ENCODE results near the gene THEM4.
"Not testable (repeated sequence)": the region's sequence is repeated elsewhere in the genome, so short reads cannot be mapped to it uniquely, and the experiment has no call there.

Gene THEM4

DNA sequence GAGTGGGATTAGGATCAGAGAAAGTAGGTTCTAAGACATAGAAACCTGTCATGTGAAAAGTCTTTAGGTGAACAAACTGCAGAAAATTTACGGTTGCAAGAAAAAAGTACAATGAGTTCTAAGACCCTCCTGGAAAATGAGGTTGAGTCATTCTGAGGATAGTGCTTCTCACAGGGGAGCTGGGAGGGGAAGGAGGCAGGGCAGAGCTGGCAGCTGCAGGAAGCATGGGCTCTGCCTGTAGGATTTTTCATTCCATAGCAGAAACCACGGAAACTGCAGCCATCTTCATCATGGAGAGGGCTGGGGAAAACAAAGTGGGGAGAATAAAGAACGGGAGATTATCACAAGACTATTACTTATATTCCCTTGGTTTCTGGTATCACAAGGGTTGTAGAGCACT, 25.8 kb upstream of the THEM4 start:
- no peak overlapping the region for H3K4me3 ChIP-seq (ENCODE audit: low read depth, low read length)

GRCh38 chr1:151934048-151934493, 24.8 kb upstream of the THEM4 start:
- H3K4me3 ChIP-seq (ENCODE audit: low read depth, low read length) = no peak overlapping the region

DNA sequence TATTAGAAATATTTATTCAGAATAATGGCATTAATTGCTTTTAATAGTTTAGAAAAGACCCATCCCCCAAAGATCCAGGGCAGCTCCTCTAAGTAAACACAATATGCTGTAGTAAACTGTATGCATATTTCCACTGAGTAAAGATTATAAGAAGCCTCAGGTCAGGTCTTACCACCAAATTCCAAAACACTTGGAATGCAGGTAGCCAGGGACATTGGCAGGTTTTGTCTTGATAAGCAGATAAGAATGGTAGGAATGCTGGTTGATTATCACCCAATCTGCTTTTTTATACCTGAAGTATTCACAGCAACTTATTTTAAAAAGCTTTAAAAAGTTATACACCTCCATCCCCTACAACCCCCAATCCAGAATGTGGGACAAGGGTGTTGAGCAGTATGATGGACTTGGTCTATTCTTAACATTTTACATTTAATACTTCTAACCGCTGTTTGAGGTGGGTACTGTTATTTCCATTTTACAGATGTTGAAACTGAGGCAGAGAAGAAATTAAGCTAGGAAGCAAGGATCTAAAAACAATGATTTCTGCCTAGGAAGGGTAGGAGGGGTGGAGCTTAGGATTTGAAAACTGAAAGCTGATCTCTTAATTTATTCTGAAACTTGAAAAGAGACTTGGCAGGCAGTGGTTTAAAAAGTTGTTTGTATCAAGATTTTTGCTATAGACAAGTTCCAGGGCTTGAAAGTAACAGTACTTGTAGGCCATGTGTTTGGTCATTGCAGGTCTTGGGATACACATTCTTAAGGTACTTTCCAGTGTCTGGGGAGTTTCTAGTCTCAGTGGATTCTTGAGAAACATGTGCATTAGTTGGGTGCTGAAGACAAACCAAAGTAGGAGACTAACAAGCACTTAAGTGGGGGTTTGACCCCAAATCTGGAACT, 15.6 kb upstream of the THEM4 start:
- H3K4me3 ChIP-seq (ENCODE audit: low read depth, low read length) = no peak overlapping the region

DNA sequence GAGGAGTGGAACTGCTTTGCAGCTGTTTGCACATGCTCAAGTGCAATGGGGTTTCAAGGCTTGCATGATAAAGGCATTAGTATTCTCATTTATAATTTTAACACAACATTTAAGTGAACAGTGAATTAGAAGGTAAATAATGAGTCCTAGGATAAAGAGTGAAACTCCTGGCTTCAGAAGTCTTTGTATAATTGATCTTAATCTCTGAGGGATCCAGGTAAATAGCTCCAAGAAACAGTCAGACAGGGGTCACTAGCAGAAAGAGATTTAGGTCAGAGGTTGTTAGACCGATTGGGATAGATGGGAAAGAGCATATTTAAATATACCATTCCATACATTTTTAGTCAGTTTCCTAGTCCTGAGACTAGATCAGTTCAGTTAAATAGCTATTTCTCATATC, 14.1 kb upstream of the THEM4 start:
- no peak overlapping the region for H3K4me3 ChIP-seq (ENCODE audit: low read depth, low read length)

DNA sequence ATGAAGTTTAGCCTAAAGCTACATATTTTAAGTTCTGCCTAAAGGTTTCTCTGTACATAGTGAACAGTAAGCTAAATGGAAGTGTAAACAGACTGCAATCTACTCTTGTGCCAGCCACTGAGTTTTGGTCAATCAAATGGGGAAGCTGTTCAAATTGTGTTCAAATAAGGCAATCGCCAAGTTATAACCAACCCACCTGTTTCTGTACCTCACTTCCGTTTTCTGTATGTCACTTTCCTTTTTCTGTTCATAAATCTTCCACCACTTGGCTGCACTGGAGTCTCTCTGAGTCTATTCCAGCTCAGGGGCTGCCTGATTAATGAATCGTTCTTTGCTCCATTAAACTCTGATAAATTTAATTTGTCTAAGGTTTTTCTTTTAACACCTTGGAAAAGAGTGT, 10.8 kb upstream of the THEM4 start:
- H3K4me3 ChIP-seq (ENCODE audit: low read depth, low read length) = no peak overlapping the region

DNA sequence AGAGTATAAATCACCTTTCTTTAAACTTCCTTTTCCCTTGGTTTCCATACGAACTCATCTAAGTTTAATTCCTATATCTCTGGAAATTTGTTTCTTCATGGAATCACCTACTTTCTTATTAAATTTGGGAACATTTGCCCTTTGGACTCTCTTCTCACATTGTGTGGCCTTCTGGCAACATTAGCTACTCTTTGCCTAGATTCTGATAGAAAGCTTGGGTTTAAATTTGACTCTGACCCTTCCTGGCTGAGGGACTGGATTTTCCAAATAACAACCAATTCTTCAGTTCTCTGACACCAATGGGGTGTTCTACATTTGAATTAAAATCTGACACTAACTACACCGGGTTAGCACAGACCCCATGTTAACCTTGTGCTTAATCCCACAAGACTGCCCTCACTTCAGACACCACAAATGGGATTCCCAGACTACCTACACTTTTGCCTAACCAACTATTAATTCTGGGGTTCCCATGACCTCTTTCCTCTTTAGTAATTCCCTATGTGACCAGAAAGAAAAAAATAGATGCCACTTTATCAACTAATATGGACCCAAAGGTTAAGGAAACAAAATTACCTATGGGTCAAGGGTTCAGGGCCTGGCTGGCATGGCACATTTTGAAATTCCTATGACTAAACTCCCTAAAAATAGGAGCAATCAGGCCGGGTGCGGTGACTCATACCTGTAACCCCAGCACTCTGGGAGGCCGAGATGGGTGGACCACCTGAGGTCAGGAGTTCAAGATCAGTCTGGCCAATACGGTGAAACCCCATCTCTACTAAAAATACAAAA, 9.7 kb upstream of the THEM4 start:
- no peak overlapping the region for H3K4me3 ChIP-seq (ENCODE audit: low read depth, low read length)

DNA sequence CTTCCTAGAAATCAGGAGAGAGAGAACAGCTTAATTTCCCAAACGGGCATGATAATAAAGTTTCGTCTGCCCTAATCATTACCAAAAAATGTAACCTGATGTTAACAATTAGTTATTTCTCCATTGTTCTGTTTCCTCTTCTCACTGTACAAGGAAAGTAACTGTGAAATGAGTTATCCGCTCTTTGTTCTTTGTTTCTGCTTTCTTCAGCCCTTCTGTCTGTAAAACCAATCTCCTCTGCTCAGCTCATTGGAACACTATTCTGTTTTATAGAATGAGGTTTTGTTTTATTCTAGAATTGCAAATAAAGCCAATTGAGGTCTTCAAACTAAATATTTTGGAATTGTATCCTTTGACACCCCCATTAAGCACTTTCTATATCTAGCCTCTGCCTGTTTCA, 8.8 kb upstream of the THEM4 start:
- H3K4me3 ChIP-seq (ENCODE audit: low read depth, low read length) = no peak overlapping the region

DNA sequence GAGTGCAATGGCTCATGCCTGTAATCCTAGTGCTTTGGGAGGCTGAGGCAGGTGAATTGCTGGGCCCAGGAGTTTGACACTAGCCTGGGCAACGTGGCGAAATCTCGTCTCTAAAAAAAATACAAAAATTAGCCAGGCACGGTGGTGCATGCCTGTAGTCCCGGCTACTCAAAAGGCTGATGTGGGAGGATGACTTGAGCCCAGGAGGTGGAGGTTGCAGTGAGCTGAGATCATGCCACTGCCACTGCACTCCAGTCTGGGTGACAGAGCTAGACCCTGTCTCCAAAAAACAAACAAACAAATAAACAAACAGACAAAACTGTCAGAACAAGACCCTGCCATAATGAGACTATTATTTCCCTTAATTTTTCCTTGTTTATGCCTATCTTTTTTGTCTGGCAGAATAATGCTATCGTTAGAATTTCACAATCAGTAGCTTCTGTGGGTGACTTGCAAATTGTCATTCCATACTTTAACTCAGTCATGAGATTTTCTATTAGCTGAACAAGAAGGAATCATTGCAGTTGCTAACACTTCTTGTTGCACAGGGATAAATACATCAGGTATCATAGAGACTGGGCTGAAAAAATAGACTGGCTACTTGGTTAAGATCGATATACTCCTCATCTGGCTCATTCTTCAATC, 7.5 kb upstream of the THEM4 start:
- no peak overlapping the region for H3K4me3 ChIP-seq (ENCODE audit: low read depth, low read length)

- no peak overlapping the region for H3K4me3 ChIP-seq (ENCODE audit: low read depth, low read length)
Observed at GRCh38 chr1:151915061-151915686, 5.9 kb upstream of the THEM4 start.

GRCh38 chr1:151914076-151914475, 4.8 kb upstream of the THEM4 start:
- no peak overlapping the region for H3K4me3 ChIP-seq (ENCODE audit: low read depth, low read length)

DNA sequence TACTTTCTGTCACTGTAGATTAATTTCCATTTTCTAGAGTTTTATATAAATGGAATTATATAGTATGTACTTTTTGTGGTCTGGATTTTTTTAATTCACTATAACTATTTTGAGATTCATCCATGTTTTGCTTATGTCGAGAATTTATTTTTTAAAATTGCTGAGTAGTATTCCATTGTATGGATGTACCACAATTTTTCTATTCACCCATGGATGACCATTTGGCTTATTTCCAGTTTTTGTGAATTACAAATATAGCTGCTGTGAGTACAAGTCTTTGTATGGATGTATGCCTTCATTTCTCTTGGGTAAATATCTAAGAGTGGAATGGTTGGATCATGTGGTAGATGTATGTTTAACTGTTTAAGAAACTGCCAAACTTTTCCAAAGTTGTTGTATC, 3.7 kb upstream of the THEM4 start:
- H3K4me3 ChIP-seq (ENCODE audit: low read depth, low read length) = no peak overlapping the region

DNA sequence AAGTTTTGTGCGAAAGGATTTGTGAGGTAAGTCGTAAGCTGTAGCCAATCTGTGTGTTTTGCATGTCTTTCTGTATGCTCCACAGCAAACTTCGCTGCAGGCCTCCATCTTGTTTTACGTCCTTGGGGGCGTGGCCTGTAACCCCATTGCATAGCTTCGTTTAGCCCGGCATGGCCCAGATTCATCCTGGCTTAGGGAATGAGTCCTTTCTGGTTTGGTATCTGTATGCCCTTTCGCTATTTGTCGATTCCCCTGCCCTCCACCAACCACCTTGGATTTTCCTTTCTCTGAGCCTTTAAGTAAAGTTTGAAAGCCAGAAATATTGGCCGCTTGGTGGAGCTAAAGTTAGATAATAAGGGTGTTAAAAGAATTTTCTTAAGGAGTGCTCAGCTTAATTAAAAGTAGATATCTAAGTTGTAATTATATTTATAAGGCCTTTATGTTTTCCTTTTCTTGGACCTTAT, 1.1 kb downstream of the THEM4 start:
- H3K4me3 ChIP-seq (ENCODE audit: low read depth, low read length) = no peak overlapping the region

GRCh38 chr1:151907363-151908139, 1.8 kb downstream of the THEM4 start:
- no peak overlapping the region for H3K4me3 ChIP-seq (ENCODE audit: low read depth, low read length)

- H3K4me3 ChIP-seq (ENCODE audit: low read depth, low read length) = not testable (repeated sequence)
Observed at GRCh38 chr1:151906324-151906645, 3.0 kb downstream of the THEM4 start.

GRCh38 chr1:151905443-151906323, 3.6 kb downstream of the THEM4 start:
- not testable (repeated sequence) for H3K4me3 ChIP-seq (ENCODE audit: low read depth, low read length)

- H3K4me3 ChIP-seq (ENCODE audit: low read depth, low read length) = no peak overlapping the region
Observed at GRCh38 chr1:151905070-151905442, 4.3 kb downstream of the THEM4 start.

DNA sequence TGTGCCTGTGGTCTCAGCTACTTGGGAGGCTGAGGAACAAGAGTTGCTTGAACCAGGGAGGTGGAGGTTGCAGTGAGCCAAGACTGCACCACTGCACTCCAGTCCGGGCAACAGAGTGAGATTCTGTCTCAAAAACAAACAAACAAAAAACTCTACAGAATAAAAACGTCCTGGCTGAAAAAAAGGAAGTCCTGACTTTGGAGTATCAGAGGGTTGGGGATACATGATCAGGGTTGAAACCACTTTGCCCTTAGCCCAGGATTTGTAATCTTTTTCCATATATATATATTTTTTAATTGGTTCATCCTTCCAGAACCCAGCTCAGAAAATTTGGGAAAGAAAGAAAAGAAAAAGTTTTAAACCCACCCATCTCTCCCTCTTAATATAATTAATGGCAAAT, 6.5 kb downstream of the THEM4 start:
- no peak overlapping the region for H3K4me3 ChIP-seq (ENCODE audit: low read depth, low read length)

DNA sequence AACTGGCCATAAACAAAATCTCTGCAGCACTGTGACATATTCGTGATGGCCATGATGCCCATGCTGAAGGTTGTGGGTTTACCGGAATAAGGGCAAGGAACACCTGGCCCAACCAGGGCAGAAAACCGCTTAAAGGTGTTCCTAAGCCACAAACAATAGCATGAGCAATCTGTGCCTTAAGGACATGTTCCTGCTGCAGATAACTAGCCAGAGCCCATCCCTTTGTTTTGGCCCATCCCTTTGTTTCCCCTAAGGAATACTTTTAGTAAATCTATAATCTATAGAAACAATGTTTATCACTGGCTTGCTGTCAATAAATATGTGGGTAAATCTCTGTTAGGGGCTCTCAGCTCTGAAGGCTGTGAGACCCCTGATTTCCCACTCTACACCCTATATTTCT, 8.5 kb downstream of the THEM4 start:
- H3K4me3 ChIP-seq (ENCODE audit: low read depth, low read length) = not testable (repeated sequence)

- no peak overlapping the region for H3K4me3 ChIP-seq (ENCODE audit: low read depth, low read length)
Observed at GRCh38 chr1:151898519-151898991, 10.8 kb downstream of the THEM4 start.

All from iPS-11a (cell line).